HG03520 (cell line): ENCODE data around the gene CHST12.
A peak's percentile ranks its signal among the peaks of the same experiment; 100 is the strongest.
"Not testable (repeated sequence)": the region's sequence is repeated elsewhere in the genome, so short reads cannot be mapped to it uniquely, and the experiment has no call there.

Experiments
- ATAC-seq: cut with Tn5 transposase; IDR thresholded peaks from one replicate; pipeline ENCODE4 v1.9.1; 2021; ENCODE audit warnings: mild to moderate bottlenecking, moderate library complexity; ENCODE audit not compliant: unreplicated experiment

The CHST12 gene

GRCh38 chr7:2403718-2404648, 572 bp downstream of the CHST12 start:
- ATAC-seq, result peak; percentile 3

GRCh38 chr7:2404714-2405119, 1.3 kb downstream of the CHST12 start:
- no peak for ATAC-seq

GRCh38 chr7:2405201-2405600, 1.8 kb downstream of the CHST12 start:
- ATAC-seq, result no peak

- peak; percentile 49 for ATAC-seq
Observed at GRCh38 chr7:2405601-2406345, 2.4 kb downstream of the CHST12 start.

GRCh38 chr7:2409745-2410414, 6.5 kb downstream of the CHST12 start:
- no peak for ATAC-seq

- no peak for ATAC-seq
Observed at GRCh38 chr7:2411049-2411448, 7.6 kb downstream of the CHST12 start.

- ATAC-seq, result no peak
Observed at GRCh38 chr7:2411815-2412586, 8.6 kb downstream of the CHST12 start.

GRCh38 chr7:2412587-2413201, 9.3 kb downstream of the CHST12 start:
- ATAC-seq, result no peak

GRCh38 chr7:2416063-2416462, 12.7 kb downstream of the CHST12 start:
- no peak for ATAC-seq

- no peak for ATAC-seq
Observed at GRCh38 chr7:2416650-2417049, 13.2 kb downstream of the CHST12 start.

GRCh38 chr7:2417178-2417577, 13.8 kb downstream of the CHST12 start:
- ATAC-seq, result not testable (repeated sequence)

GRCh38 chr7:2417981-2418481, 14.6 kb downstream of the CHST12 start:
- no peak for ATAC-seq

GRCh38 chr7:2420216-2420933, 17.0 kb downstream of the CHST12 start:
- no peak for ATAC-seq

GRCh38 chr7:2421943-2422310, 18.5 kb downstream of the CHST12 start:
- no peak for ATAC-seq

GRCh38 chr7:2425749-2426148, 22.3 kb downstream of the CHST12 start:
- ATAC-seq, result no peak

- no peak for ATAC-seq
Observed at GRCh38 chr7:2431260-2431867, 28.0 kb downstream of the CHST12 start.

GRCh38 chr7:2432910-2433712, 29.7 kb downstream of the CHST12 start:
- no peak for ATAC-seq
